HEK293T (cell line): ENCODE data around the gene BCORL1.

Experiments
- ARNT ChIP-seq: fragments of 450-650 bp; IDR thresholded peaks from 2 replicates; pipeline ENCODE4 v1.6.1; 2017; ENCODE audit warnings: mild to moderate bottlenecking
- BHLHE40 ChIP-seq: fragments of 450-650 bp; IDR thresholded peaks from 2 replicates; pipeline ENCODE4 v1.6.1; 2016; ENCODE audit warnings: mild to moderate bottlenecking, moderate library complexity, borderline replicate concordance
- ELF4 ChIP-seq: fragments of 450-650 bp; IDR thresholded peaks from 2 replicates; pipeline ENCODE4 v1.6.1; 2017; ENCODE audit warnings: antibody characterized with exemption
- FOXA1 ChIP-seq: fragments of 450-650 bp; IDR thresholded peaks from 2 replicates; pipeline ENCODE4 v1.6.1; 2016; ENCODE audit warnings: mild to moderate bottlenecking
- FOXM1 ChIP-seq: fragments of 450-650 bp; IDR thresholded peaks from 2 replicates; pipeline ENCODE4 v1.6.1; 2017; ENCODE audit warnings: mild to moderate bottlenecking, borderline replicate concordance
- HDGF ChIP-seq: fragments of 450-650 bp; IDR thresholded peaks from 2 replicates; pipeline ENCODE4 v1.6.1; 2017; ENCODE audit warnings: antibody characterized with exemption, borderline replicate concordance
- L3MBTL2 ChIP-seq: fragments of 450-650 bp; conservative IDR thresholded peaks from 2 replicates; pipeline ENCODE4 v1.6.1; 2016; ENCODE audit warnings: mild to moderate bottlenecking
- NFRKB ChIP-seq: fragments of 450-650 bp; IDR thresholded peaks from 2 replicates; pipeline ENCODE4 v1.6.1; 2016; ENCODE audit warnings: mild to moderate bottlenecking, moderate library complexity
- PKNOX1 ChIP-seq: fragments of 450-650 bp; IDR thresholded peaks from 2 replicates; pipeline ENCODE4 v1.6.1; 2016
- SUZ12 ChIP-seq: fragments of 450-650 bp; IDR thresholded peaks from 2 replicates; pipeline ENCODE4 v1.6.1; 2016; ENCODE audit warnings: mild to moderate bottlenecking

- TF ChIP-seq FOXM1 (no peak), HDGF (no peak), PKNOX1 (no peak), L3MBTL2 (no peak), ELF4 (no peak), NFRKB (no peak), BHLHE40 (no peak), FOXA1 (no peak), ARNT (no peak), SUZ12 (no peak)
Measured at GRCh38 chrX:130001893-130002292, 19.5 kb downstream of the BCORL1 start.
